K562 (cell line): Measurements from ENCODE around the gene SERPINI2. TPM values are rescaled to one million over a fixed set of nuclear protein-coding genes. Genes with fewer than 3 reads are reported as not detected.

ENCODE experiments used
- ATAC-seq: fragments of 200-7000 bp; cut with Tn5 transposase; 3 replicates; pipeline ENCODE4 v1.9.1; 2020; ENCODE audit warnings: moderate library complexity
- BruUV-seq: library from RNA; stranded (reverse); fragments of 400-500 nt; replicated peaks from 2 replicates; lab custom pipeline; 2021; lab: Mats Ljungman, UMichigan
- CTCF ChIA-PET: fragments of 300-600 bp; formaldehyde crosslinking; extraction: SDS; loops from one replicate; lab custom pipeline; 2021; ENCODE audit warnings: low intra/inter-chr PET ratio; lab: Yijun Ruan, JAX
- POLR2A ChIA-PET: fragments of 300-600, 350-650 bp; sonication (Branson Sonifier 250); formaldehyde crosslinking; extraction: SDS; loops from one replicate; lab custom pipeline; 2021; ENCODE audit warnings: antibody characterized with exemption, inconsistent platforms; lab: Yijun Ruan, JAX
- DNase-seq, 4 experiments: peaks; one replicate each; pipeline versions ENCODE4 v3.0.0 to v3.0.0-alpha.2; 2011 to 2018; ENCODE audit warnings: low spot score in 3 of 4, mixed read lengths in 3 of 4; ENCODE audit errors: extremely low read depth in 1 of 4
- FAIRE-seq: peaks from 2 replicates; lab custom pipeline; 2011; peaks lifted over from hg19 to GRCh38; lab: Jason Lieb, UNC
- H2AFZ ChIP-seq: 2 replicates; pipeline ENCODE4 v1.6.0; 2011; ENCODE audit warnings: low read depth, low read length, control low read depth, inconsistent platforms
- H3K27ac ChIP-seq: fragments of 200-600 bp; 3 replicates; pipeline ENCODE4 v1.8.0; 2011; ENCODE audit warnings: low read depth, mild to moderate bottlenecking, control low read depth, inconsistent platforms, low read length, moderate library complexity, mixed read lengths; ENCODE audit errors: extremely low read depth
- H3K27me3 ChIP-seq, 2 experiments: fragments of 300-600 bp in 1 of 2; 2 replicates in 1 of 2; 3 replicates in 1 of 2; pipeline versions ENCODE4 v1.6.0 to v1.8.0; 2011; ENCODE audit warnings: inconsistent platforms in 2 of 2, low read length in 2 of 2, mild to moderate bottlenecking in 1 of 2, mixed read lengths in 1 of 2, moderate library complexity in 1 of 2; ENCODE audit not compliant: control insufficient read depth in 2 of 2, insufficient read depth in 2 of 2
- H3K36me3 ChIP-seq: fragments of 300-600 bp; 3 replicates; pipeline ENCODE4 v1.8.0; 2011; ENCODE audit warnings: mild to moderate bottlenecking, low read length, inconsistent platforms; ENCODE audit not compliant: control insufficient read depth, insufficient read depth
- H3K4me1 ChIP-seq, 2 experiments: fragments of 200-600 bp in 1 of 2; replicated peaks in 1 of 2; 2 replicates in 1 of 2; 3 replicates in 1 of 2; pipeline versions ENCODE4 v1.5.1 to v1.8.0; 2011; ENCODE audit warnings: inconsistent platforms in 2 of 2, low read length in 2 of 2, mild to moderate bottlenecking in 1 of 2, mixed read lengths in 1 of 2, moderate library complexity in 1 of 2; ENCODE audit not compliant: control insufficient read depth in 2 of 2, insufficient read depth in 2 of 2
- H3K4me2 ChIP-seq: 2 replicates; pipeline ENCODE4 v1.6.1; 2011; ENCODE audit warnings: low read length, control low read depth, inconsistent platforms, mixed read lengths; ENCODE audit not compliant: insufficient read depth
- H3K4me3 ChIP-seq: fragments of 200-600 bp; sonication (generic), shearing (Covaris generic); 2 replicates; pipeline ENCODE4 v1.5.1; 2016; ENCODE audit warnings: control low read depth, inconsistent platforms
- H3K79me2 ChIP-seq: fragments of 200-600 bp; 3 replicates; pipeline ENCODE4 v1.8.0; 2011; ENCODE audit warnings: low read length, inconsistent platforms; ENCODE audit not compliant: control insufficient read depth, insufficient read depth
- H3K9ac ChIP-seq, 2 experiments: 2 replicates each; pipeline versions ENCODE4 v1.6.0 to v1.6.1; 2011; ENCODE audit warnings: low read depth in 2 of 2, low read length in 2 of 2, control low read depth in 1 of 2, inconsistent platforms in 1 of 2, mild to moderate bottlenecking in 1 of 2, mixed read lengths in 1 of 2; ENCODE audit not compliant: insufficient read depth in 1 of 2
- H3K9me1 ChIP-seq: one replicate; pipeline ENCODE4 v1.6.0; 2011; ENCODE audit warnings: inconsistent platforms, mild to moderate bottlenecking, low read length, moderate library complexity; ENCODE audit not compliant: control insufficient read depth, insufficient read depth
- H3K9me3 ChIP-seq: replicated peaks from 2 replicates; pipeline ENCODE4 v1.5.1; 2011; ENCODE audit warnings: low read depth, low read length, inconsistent platforms; ENCODE audit not compliant: control insufficient read depth, insufficient read depth
- H4K20me1 ChIP-seq: replicated peaks from 2 replicates; pipeline ENCODE4 v1.6.1; 2011; ENCODE audit warnings: low read length, inconsistent platforms, mixed read lengths; ENCODE audit not compliant: control insufficient read depth, insufficient read depth
- DACH1 ChIP-seq: fragments of 450-650 bp; IDR thresholded peaks from 2 replicates; pipeline ENCODE4 v1.6.1; 2018; ENCODE audit not compliant: partially characterized antibody
- ELF4 ChIP-seq: fragments of 450-650 bp; formaldehyde crosslinking; IDR thresholded peaks from 2 replicates; pipeline ENCODE4 v1.4.0; 2022; ENCODE audit warnings: missing genetic modification characterization
- KAT8 ChIP-seq: fragments of 450-650 bp; IDR thresholded peaks from 2 replicates; pipeline ENCODE4 v1.6.1; 2016; ENCODE audit warnings: low read depth, mild to moderate bottlenecking
- MCM2 ChIP-seq: fragments of 450-650 bp; IDR thresholded peaks from 2 replicates; pipeline ENCODE4 v1.6.1; 2017; ENCODE audit warnings: low read depth, mild to moderate bottlenecking
- MXD1 ChIP-seq: fragments of 250-450 bp; sonication (Bioruptor Pico); IDR thresholded peaks from 2 replicates; pipeline ENCODE4 v1.8.0; 2021; ENCODE audit warnings: borderline replicate concordance, mild to moderate bottlenecking, moderate library complexity; ENCODE audit not compliant: poor library complexity, severe bottlenecking
- PTTG1 ChIP-seq: fragments of 450-650 bp; IDR thresholded peaks from 2 replicates; pipeline ENCODE4 v1.6.1; 2016; ENCODE audit warnings: low read depth, mild to moderate bottlenecking, missing genetic modification characterization, missing compliant biosample characterization
- SIN3A ChIP-seq, 2 experiments: fragments of 150-350 bp in 1 of 2; IDR thresholded peaks; 2 replicates each; pipeline ENCODE4 v1.6.1; 2011 to 2016; ENCODE audit warnings: borderline replicate concordance in 2 of 2, low read depth in 2 of 2, low read length in 2 of 2, mild to moderate bottlenecking in 2 of 2, moderate library complexity in 2 of 2; ENCODE audit not compliant: control insufficient read depth in 1 of 2
- SMARCA4 ChIP-seq: fragments of 450-650 bp; IDR thresholded peaks from 2 replicates; pipeline ENCODE4 v1.6.1; 2016
- SRF ChIP-seq, 2 experiments: fragments of 250-450, 450-650 bp in 1 of 2; sonication (Bioruptor Pico) in 1 of 2; sonication (generic) in 1 of 2; formaldehyde crosslinking; IDR thresholded peaks; 2 replicates each; pipeline versions ENCODE4 v1.5.0 to v1.5.1; 2020 to 2022; ENCODE audit warnings: mild to moderate bottlenecking in 1 of 2, missing genetic modification reagents in 1 of 2
- STAT5A ChIP-seq: IDR thresholded peaks from 2 replicates; pipeline ENCODE4 v1.6.1; 2012; ENCODE audit warnings: low read length, inconsistent platforms, borderline replicate concordance
- ZKSCAN1 ChIP-seq: fragments of 150-350 bp; IDR thresholded peaks from 2 replicates; pipeline ENCODE4 v1.6.1; 2016; ENCODE audit warnings: low read depth, low read length
- ZNF274 ChIP-seq: IDR thresholded peaks from 2 replicates; pipeline ENCODE4 v1.6.1; 2011; ENCODE audit warnings: low read depth, mild to moderate bottlenecking, low read length, moderate library complexity, borderline replicate concordance
- ZNF41 ChIP-seq: fragments of 250-450 bp; sonication (Bioruptor Pico); conservative IDR thresholded peaks from 2 replicates; pipeline ENCODE4 v1.4.0; 2020; ENCODE audit warnings: mild to moderate bottlenecking
- WGBS: fragments of 100-300 bp; shearing (Covaris generic); methylation state at CpG from one replicate; pipeline ENCODE4 v1.1.6; 2016; ENCODE audit warnings: low coverage, mixed read lengths; ENCODE audit not compliant: insufficient coverage; ENCODE audit errors: missing lambda C conversion rate; 5-methylcytosine and 5-hydroxymethylcytosine counted together
- in situ Hi-C: fragments of 300-500 bp; cut with MboI; formaldehyde crosslinking; loops from 4 replicates; pipeline ENCODE4 v1.15.0; 2018; ENCODE audit warnings: inconsistent platforms, mixed read lengths
- intact Hi-C: fragments of 100-400 bp; cut with micrococcal nuclease; formaldehyde crosslinking; loops from 2 replicates; pipeline ENCODE4 v1.14.2; 2022
- polyA plus RNA-seq, 8 experiments: library from polyadenylated mRNA; depleted of rRNA in 4 of 8; stranded (reverse) in 5 of 8; unstranded in 3 of 8; fragments of >200 nt; fragmentation: Nextera tagmentation in 2 of 8; fragmentation: Illumina TruSeq in 1 of 8; extraction: Ambion mirVana in 2 of 8; extraction: Trizol in 1 of 8; gene quantifications; 2 replicates each; pipeline versions ENCODE4 v1.2.1 to v1.2.3, GENCODE V29; 2011 to 2014; ENCODE audit warnings: inconsistent platforms in 1 of 8, missing spikeins in 1 of 8
- total RNA-seq, 7 experiments: library from RNA; depleted of rRNA in 6 of 7; stranded (reverse); fragments of >200 nt in 6 of 7; fragmentation: Illumina TruSeq in 2 of 7; extraction: Trizol in 2 of 7; gene quantifications; 2 replicates each; pipeline versions ENCODE4 v1.2.1 to v1.2.3, GENCODE V29; 2011 to 2021; ENCODE audit warnings: low replicate concordance in 1 of 7
- TF ChIP-seq, protein P1 (sequence below): fragments of 450-650 bp; formaldehyde crosslinking; IDR thresholded peaks from 2 replicates; pipeline ENCODE4 v1.4.0; 2022; ENCODE audit warnings: missing genetic modification characterization
- TF ChIP-seq, protein P2 (sequence below): fragments of 450-650 bp; IDR thresholded peaks from 2 replicates; pipeline ENCODE4 v1.6.1; 2016; ENCODE audit warnings: mild to moderate bottlenecking

The SERPINI2 gene
- total and polyA plus RNA-seq, 9 of the 15 experiments (the other 6 are each of a cell fraction or from before 2014, with no cell fraction given): not detected

DNA sequence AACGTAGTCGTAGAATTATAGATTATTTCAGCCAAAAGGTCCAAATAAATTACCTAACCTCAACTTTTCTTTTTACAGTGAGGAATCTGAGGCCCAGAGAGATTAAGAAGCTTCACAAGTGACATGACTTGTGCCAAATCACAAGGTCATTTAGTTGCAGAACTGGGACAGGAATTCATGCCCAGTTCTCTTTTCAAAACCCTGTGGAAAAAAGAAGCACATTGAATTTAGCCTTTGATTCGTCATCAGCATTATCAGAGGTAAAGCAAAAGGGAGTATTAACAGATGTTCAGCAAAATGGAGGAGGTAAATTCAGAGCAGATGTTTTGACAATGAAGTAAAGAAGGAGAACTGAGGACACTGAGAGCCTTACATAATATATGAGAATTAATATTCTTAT is 4.5 kb downstream of the SERPINI2 start:
- TF ChIP-seq ZKSCAN1 (no peak), SRF (CRISPR knock-in tag; IDR thresholded peaks at IDR 0.05) (no peak), KAT8 (no peak), MXD1 (CRISPR knock-in tag) (no peak), MCM2 (no peak), ZNF274 (no peak), DACH1 (no peak), PTTG1 (no peak), SIN3A (IDR thresholded peaks at IDR 0.05; ENCODE audit: borderline replicate concordance in 2 of 2, control insufficient read depth in 1 of 2, low read depth in 2 of 2, low read length in 2 of 2) (no peak), SMARCA4 (no peak), ZNF41 (CRISPR knock-in tag) (no peak), STAT5A (no peak), ELF4 (no peak)
- TF ChIP-seq, protein P1, sequence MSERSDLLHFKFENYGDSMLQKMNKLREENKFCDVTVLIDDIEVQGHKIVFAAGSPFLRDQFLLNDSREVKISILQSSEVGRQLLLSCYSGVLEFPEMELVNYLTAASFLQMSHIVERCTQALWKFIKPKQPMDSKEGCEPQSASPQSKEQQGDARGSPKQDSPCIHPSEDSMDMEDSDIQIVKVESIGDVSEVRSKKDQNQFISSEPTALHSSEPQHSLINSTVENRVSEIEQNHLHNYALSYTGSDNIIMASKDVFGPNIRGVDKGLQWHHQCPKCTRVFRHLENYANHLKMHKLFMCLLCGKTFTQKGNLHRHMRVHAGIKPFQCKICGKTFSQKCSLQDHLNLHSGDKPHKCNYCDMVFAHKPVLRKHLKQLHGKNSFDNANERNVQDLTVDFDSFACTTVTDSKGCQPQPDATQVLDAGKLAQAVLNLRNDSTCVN (CRISPR knock-in tag): no peak
- TF ChIP-seq, protein P2, sequence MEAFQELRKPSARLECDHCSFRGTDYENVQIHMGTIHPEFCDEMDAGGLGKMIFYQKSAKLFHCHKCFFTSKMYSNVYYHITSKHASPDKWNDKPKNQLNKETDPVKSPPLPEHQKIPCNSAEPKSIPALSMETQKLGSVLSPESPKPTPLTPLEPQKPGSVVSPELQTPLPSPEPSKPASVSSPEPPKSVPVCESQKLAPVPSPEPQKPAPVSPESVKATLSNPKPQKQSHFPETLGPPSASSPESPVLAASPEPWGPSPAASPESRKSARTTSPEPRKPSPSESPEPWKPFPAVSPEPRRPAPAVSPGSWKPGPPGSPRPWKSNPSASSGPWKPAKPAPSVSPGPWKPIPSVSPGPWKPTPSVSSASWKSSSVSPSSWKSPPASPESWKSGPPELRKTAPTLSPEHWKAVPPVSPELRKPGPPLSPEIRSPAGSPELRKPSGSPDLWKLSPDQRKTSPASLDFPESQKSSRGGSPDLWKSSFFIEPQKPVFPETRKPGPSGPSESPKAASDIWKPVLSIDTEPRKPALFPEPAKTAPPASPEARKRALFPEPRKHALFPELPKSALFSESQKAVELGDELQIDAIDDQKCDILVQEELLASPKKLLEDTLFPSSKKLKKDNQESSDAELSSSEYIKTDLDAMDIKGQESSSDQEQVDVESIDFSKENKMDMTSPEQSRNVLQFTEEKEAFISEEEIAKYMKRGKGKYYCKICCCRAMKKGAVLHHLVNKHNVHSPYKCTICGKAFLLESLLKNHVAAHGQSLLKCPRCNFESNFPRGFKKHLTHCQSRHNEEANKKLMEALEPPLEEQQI: no peak
- Histone ChIP-seq H3K9ac (no peak overlapping the region), H3K27me3 (no peaks in the 10 kb centered on the region), H3K36me3 (no peaks in the 10 kb centered on the region), H3K79me2 (no peaks in the 10 kb centered on the region), H3K4me1 (no peaks in the 10 kb centered on the region), H3K27ac (no peak overlapping the region), H3K4me3 (no peak overlapping the region), H3K9me1 (no peaks in the 10 kb centered on the region), H4K20me1 (no peaks in the 10 kb centered on the region), H3K4me2 (no peak overlapping the region), H3K9me3 (no peaks in the 10 kb centered on the region), H2AFZ (no peak overlapping the region)
- 0% methylated on average over 3 of the region's 3 CpGs for WGBS
- DNase-seq (no peak), FAIRE-seq (no peak), ATAC-seq (no peak)
- intact Hi-C loops: loop anchor here (1.0 kb wide), 1 partner anchor 16 kb away; no protein-coding TSS in a partner anchor
- POLR2A ChIA-PET: no interaction called here
- BruUV-seq: no TSS peak
- in situ Hi-C loops: no loop called here
- CTCF ChIA-PET: no interaction called here
